Spinal cord (tissue), 10 donors: ENCODE measurements around the gene ZNF397. TPM values are rescaled to one million over a fixed set of nuclear protein-coding genes. Genes with fewer than 3 reads are reported as not detected.
A peak's percentile ranks its signal among the peaks of the same experiment; 100 is the strongest.

Experiments
- DNase-seq, 6 donors: peaks; one replicate each; pipeline versions ENCODE4 v3.0.0 to v3.0.0-alpha.2; 2013 to 2015; ENCODE audit warnings: low spot score in 6 of 6, low read depth in 4 of 6
- H3K27ac ChIP-seq: one replicate; pipeline ENCODE4 v1.5.1; 2013; ENCODE audit warnings: low read depth, low read length, control low read depth
- H3K27me3 ChIP-seq: one replicate; pipeline ENCODE4 v1.6.1; 2013; ENCODE audit warnings: low read length; ENCODE audit not compliant: control insufficient read depth, insufficient read depth
- H3K36me3 ChIP-seq: one replicate; pipeline ENCODE4 v1.6.1; 2013; ENCODE audit warnings: low read length; ENCODE audit not compliant: control insufficient read depth, insufficient read depth
- H3K4me1 ChIP-seq: one replicate; pipeline ENCODE4 v1.6.1; 2013; ENCODE audit warnings: low read length; ENCODE audit not compliant: control insufficient read depth, insufficient read depth
- H3K4me3 ChIP-seq: one replicate; pipeline ENCODE4 v1.5.1; 2013; ENCODE audit warnings: low read depth, low read length, control low read depth
- H3K9me3 ChIP-seq: one replicate; pipeline ENCODE4 v1.6.1; 2013; ENCODE audit warnings: low read length; ENCODE audit not compliant: control insufficient read depth, insufficient read depth
- WGBS: methylation state at CpG from one replicate; pipeline ENCODE4 v1.1.5; 2013; ENCODE audit warnings: missing lambda C conversion rate; ENCODE audit not compliant: insufficient coverage; 5-methylcytosine and 5-hydroxymethylcytosine counted together
- polyA plus RNA-seq, 2 donors: library from polyadenylated mRNA; unstranded; fragments of 120-200 nt; gene quantifications; one replicate each; pipeline ENCODE4 v1.2.1, GENCODE V29; 2013; ENCODE audit not compliant: insufficient read length in 2 of 2
- total RNA-seq, 2 donors: library from RNA; depleted of rRNA in 1 of 2; stranded (reverse); fragments of 120-200 nt in 1 of 2; fragments of >200 nt in 1 of 2; gene quantifications; one replicate each; pipeline versions ENCODE4 v1.2.3 to v1.2.4, GENCODE V29; 2013 to 2014
- donor health status: healthy.

ZNF397 gene
- total and polyA plus RNA-seq, 4 donors = 39.3 to 52.8 (median 45.2) TPM

DNA sequence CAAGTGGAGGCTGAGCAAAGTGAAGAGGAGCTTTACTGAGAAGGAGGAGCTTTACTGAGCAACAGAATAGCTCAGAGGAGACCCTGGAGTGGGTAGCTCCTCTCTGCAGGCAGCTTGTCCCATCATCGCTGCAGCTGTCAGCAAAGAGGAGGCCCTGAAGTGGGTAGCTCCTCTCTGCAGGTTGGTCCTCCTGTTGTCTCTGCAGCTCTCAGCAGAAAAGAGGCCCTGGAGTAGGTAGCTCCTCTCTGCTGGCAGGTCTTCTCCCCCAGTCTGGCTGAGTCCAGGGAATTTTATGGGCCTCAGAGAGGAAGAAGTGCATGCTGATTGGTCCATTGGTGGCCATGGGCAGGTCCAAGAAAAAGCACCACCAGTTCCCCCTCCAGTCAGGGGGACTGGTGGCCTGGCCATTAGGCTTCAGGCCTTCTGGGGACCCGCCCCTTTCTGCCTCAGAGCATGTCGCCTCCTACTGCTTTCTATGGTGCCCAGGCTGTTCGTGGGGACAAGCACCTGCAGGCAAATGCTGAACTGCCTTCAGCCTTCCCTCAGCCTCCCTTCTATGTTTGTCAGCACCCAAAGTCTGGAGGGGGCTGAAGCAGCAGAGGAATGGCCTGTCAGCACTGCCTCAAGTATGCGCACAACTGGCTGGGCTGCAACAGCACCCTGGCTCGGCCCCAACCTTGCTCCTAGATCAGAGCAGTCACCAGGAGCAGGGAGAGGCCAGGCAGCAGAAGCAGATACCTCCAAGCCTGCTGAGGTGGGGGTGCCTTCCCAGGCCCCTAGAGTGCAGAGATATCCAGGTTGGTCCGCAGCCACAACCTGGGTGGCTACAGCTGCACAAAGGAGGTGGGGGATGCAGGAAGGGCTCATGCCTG, 43.3 kb downstream of the ZNF397 start:
- Histone ChIP-seq H3K4me1 (peaks cover 4% of the 10 kb centered on the region), H3K9me3 (no peaks in the 10 kb centered on the region), H3K27ac (no peak overlapping the region), H3K36me3 (peaks cover 18% of the 10 kb centered on the region), H3K4me3 (no peak overlapping the region), H3K27me3 (no peaks in the 10 kb centered on the region)
- 98% methylated on average over 7 of the region's 7 CpGs for WGBS
- DNase-seq = no peak

GRCh38 chr18:35284841-35285240, 44.0 kb downstream of the ZNF397 start:
- no peaks in the 10 kb centered on the region for H3K27me3 ChIP-seq
- H3K27ac ChIP-seq = no peak overlapping the region
- peak in 1 of 6 donors; percentile 36 for DNase-seq
- H3K4me3 ChIP-seq = no peak overlapping the region
- WGBS = 92% methylated on average over 3 of the region's 3 CpGs
- H3K4me1 ChIP-seq = peaks cover 6% of the 10 kb centered on the region
- peaks cover 18% of the 10 kb centered on the region for H3K36me3 ChIP-seq
- H3K9me3 ChIP-seq = no peaks in the 10 kb centered on the region

GRCh38 chr18:35289293-35289692, 48.5 kb downstream of the ZNF397 start:
- Histone ChIP-seq H3K4me1 (peaks cover 10% of the 10 kb centered on the region), H3K36me3 (peaks cover 6% of the 10 kb centered on the region), H3K9me3 (no peaks in the 10 kb centered on the region), H3K27me3 (no peaks in the 10 kb centered on the region), H3K4me3 (peak overlapping the region; percentile 95), H3K27ac (no peak overlapping the region)
- WGBS = 36% methylated on average over 6 of the region's 6 CpGs
- DNase-seq = peak in 1 of 6 donors; percentile 26

GRCh38 chr18:35289727-35290093, 48.9 kb downstream of the ZNF397 start:
- DNase-seq = peak in 1 of 6 donors; percentile 6
- no peaks in the 10 kb centered on the region for H3K9me3 ChIP-seq
- no peaks in the 10 kb centered on the region for H3K27me3 ChIP-seq
- peak overlapping the region; percentile 95 for H3K4me3 ChIP-seq
- H3K4me1 ChIP-seq = peaks cover 10% of the 10 kb centered on the region
- H3K27ac ChIP-seq = peak overlapping the region; percentile 87
- peaks cover 2% of the 10 kb centered on the region for H3K36me3 ChIP-seq
- 0% methylated on average over 1 of the region's 8 CpGs for WGBS

- peaks cover 10% of the 10 kb centered on the region for H3K4me1 ChIP-seq
- peak; percentile 89 to 99 (median 94) for DNase-seq
- WGBS = under 1% methylated on average over 37 of the region's 41 CpGs
Observed at GRCh38 chr18:35290094-35290735, 49.4 kb downstream of the ZNF397 start, which contains the start of gene ZSCAN30. Gene ZSCAN30, minus strand, starts transcription at chr18:35290229. Its CDS starts 25,877 bp downstream, at chr18:35264352.

GRCh38 chr18:35291166-35291565, 50.3 kb downstream of the ZNF397 start:
- no CpG with 5 or more reads among the region's 2 CpGs for WGBS
- Histone ChIP-seq H3K27ac (no peak overlapping the region), H3K9me3 (no peaks in the 10 kb centered on the region), H3K36me3 (no peaks in the 10 kb centered on the region), H3K27me3 (no peaks in the 10 kb centered on the region), H3K4me1 (peaks cover 10% of the 10 kb centered on the region), H3K4me3 (peak overlapping the region; percentile 95)
- DNase-seq = no peak

More at GRCh38 chr18:35290094-35290735, 49.4 kb downstream of the ZNF397 start, which contains the start of gene ZSCAN30:
- Histone ChIP-seq H3K27me3 (no peaks in the 10 kb centered on the region), H3K4me3 (peak within 1 kb of the TSS; percentile 95), H3K36me3 (no peaks in the 10 kb centered on the region), H3K9me3 (no peaks in the 10 kb centered on the region), H3K27ac (peak within 1 kb of the TSS; percentile 87)

DNA sequence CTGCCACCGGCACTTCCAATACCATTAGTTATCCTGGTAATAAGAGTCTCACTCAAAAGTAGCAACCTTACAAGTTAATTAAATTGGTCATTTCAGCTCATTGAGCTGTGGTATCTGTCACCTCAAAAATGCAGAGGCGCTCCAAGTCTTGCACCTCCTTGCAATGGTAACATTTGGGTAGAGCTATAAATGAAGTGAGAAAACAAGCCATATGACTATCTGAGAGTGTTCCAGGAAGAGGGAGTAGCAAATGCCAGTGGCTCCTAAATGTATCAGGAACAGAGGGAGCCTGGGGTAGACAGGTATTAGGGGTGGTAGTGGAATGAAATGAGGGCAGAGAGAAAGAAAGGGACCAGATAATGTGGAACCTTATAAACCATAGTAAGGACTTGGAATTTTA, 55.2 kb downstream of the ZNF397 start:
- H3K36me3 ChIP-seq = no peaks in the 10 kb centered on the region
- H3K4me3 ChIP-seq = no peak overlapping the region
- H3K27ac ChIP-seq = no peak overlapping the region
- DNase-seq = peak in 1 of 6 donors; percentile 40
- WGBS = 100% methylated on average over 1 of the region's 2 CpGs
- no peaks in the 10 kb centered on the region for H3K27me3 ChIP-seq
- H3K9me3 ChIP-seq = no peaks in the 10 kb centered on the region
- peaks cover under 1% of the 10 kb centered on the region for H3K4me1 ChIP-seq

- H3K4me3 ChIP-seq = no peak overlapping the region
- peaks cover 41% of the 10 kb centered on the region for H3K9me3 ChIP-seq
- H3K27me3 ChIP-seq = no peaks in the 10 kb centered on the region
- peaks cover 11% of the 10 kb centered on the region for H3K36me3 ChIP-seq
- DNase-seq = no peak
- 100% methylated on average over 1 of the region's 4 CpGs for WGBS
- no peaks in the 10 kb centered on the region for H3K4me1 ChIP-seq
- no peak overlapping the region for H3K27ac ChIP-seq
Observed at GRCh38 chr18:35303610-35304009, 62.8 kb downstream of the ZNF397 start.

- no peaks in the 10 kb centered on the region for H3K27me3 ChIP-seq
- H3K4me1 ChIP-seq = no peaks in the 10 kb centered on the region
- H3K4me3 ChIP-seq = no peak overlapping the region
- H3K27ac ChIP-seq = no peak overlapping the region
- no CpG with 5 or more reads among the region's 5 CpGs for WGBS
- peaks cover 41% of the 10 kb centered on the region for H3K9me3 ChIP-seq
- peaks cover 11% of the 10 kb centered on the region for H3K36me3 ChIP-seq
- DNase-seq = no peak
Observed at GRCh38 chr18:35306588-35307250, 65.9 kb downstream of the ZNF397 start.
